ENCODE data around the gene DICER1. TPM values are rescaled to one million over a fixed set of nuclear protein-coding genes. Genes with fewer than 3 reads are reported as not detected.
A peak's percentile ranks its signal among the peaks of the same experiment; 100 is the strongest.

The DICER1 gene
- total and polyA plus RNA-seq, 11 donors, result 5.4 to 57.9 (median 29.3) TPM

DNA sequence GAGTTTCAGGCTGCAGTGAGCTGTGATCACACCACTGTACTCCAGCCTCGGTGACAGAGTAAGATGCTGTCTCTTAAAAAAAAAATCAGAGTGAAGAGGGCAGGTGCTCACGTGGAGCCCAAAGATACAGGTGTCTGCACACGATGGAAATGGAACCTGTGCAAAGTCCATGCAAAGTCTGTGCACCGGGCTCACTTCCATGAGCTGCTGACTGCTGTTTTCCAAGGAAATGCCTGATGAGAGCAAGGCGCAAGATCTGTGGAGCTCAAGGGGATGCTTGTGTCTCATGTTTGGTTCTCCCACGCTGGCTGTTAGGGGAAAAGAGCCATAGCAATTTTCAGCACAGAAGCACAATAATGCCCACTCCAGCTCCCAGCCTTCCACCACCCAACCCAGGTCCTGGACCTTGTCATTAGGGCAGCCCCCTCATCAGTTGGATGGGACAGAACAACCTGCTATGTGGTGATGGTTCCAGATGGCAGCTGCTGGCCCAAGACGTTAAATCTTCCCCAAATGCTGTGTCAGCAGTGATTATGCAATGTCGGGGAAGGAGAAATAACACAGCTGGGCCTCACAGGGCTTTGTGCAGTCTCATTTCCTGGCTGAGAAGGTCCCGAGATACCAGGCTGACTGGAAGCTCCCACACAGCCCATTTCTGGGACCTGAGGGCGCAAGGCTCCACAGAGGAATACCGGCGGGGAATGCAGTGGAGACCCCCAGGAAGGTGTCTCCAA, 27.9 kb upstream of the DICER1 start:
- Histone ChIP-seq H3K4me1 (peaks cover 11 to 73% (median 54%) of the 10 kb centered on the region in 12 donors), H3K4me3 (peak overlapping the region in 6 of 12 donors; percentile 8 to 51 (median 17))

DNA sequence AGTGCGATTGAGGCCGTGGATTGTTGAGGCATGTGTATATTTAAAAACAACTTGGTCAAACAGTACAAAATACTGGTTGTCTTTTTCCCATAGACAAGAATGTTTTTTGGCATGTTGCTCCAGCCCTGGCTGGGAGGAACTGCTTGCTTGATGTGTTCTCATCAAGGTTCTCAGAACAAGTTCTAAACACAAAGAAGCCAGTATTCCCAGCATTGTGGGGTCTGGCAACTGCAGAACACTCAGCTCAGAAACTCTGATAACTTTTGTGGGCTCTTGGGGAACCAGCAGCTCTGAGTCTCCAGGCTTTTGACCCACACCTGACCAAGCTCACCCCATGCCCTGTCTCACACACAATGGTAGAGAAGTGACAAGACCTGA, 27.1 kb upstream of the DICER1 start:
- peaks cover 0 to 7% (median 0%) of the 10 kb centered on the region in 9 donors for H3K27me3 ChIP-seq
- intact Hi-C loops (cut with DNase I), result loop anchor here in 2 of 10 donors (10.0 kb wide), 2 partner anchors 210 to 230 kb away; no protein-coding TSS in a partner anchor
- H3K36me3 ChIP-seq, result no peaks in the 10 kb centered on the region
- DNase-seq (peak in 4 of 5 donors; percentile 48 to 68 (median 58)), ATAC-seq (peak; percentile 43 to 66 (median 54))
- TF ChIP-seq POLR2A (IDR thresholded peaks at IDR 0.05), result no peak
- TF ChIP-seq, protein P1, sequence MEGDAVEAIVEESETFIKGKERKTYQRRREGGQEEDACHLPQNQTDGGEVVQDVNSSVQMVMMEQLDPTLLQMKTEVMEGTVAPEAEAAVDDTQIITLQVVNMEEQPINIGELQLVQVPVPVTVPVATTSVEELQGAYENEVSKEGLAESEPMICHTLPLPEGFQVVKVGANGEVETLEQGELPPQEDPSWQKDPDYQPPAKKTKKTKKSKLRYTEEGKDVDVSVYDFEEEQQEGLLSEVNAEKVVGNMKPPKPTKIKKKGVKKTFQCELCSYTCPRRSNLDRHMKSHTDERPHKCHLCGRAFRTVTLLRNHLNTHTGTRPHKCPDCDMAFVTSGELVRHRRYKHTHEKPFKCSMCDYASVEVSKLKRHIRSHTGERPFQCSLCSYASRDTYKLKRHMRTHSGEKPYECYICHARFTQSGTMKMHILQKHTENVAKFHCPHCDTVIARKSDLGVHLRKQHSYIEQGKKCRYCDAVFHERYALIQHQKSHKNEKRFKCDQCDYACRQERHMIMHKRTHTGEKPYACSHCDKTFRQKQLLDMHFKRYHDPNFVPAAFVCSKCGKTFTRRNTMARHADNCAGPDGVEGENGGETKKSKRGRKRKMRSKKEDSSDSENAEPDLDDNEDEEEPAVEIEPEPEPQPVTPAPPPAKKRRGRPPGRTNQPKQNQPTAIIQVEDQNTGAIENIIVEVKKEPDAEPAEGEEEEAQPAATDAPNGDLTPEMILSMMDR (IDR thresholded peaks at IDR 0.05), result no peak
- peaks cover 11 to 69% (median 49%) of the 10 kb centered on the region in 12 donors for H3K4me1 ChIP-seq
- H3K9me3 ChIP-seq, result peaks cover 0 to 12% (median 2%) of the 10 kb centered on the region in 12 donors
- WGBS, 4 donors, result 38 to 61% (median 48%) methylated on average over 2 of the region's 2 CpGs
- H3K4me3 ChIP-seq, result no peak overlapping the region
- H3K27ac ChIP-seq, result peak overlapping the region; percentile 69 to 97 (median 84)

More for the DNA sequence above, 27.9 kb upstream of the DICER1 start:
- H3K36me3 ChIP-seq, result no peaks in the 10 kb centered on the region
- TF ChIP-seq, protein P1 (IDR thresholded peaks at IDR 0.05), result no peak
- TF ChIP-seq POLR2A (IDR thresholded peaks at IDR 0.05), result no peak
- ATAC-seq (peak; percentile 71 to 91 (median 86)), DNase-seq (peak; percentile 64 to 78 (median 74))
- intact Hi-C loops (cut with DNase I), result loop anchor here in 3 of 10 donors (5.0 to 10.0 kb wide), 4 partner anchors 43 to 247 kb away; no protein-coding TSS in a partner anchor
- peaks cover 0 to 7% (median 0%) of the 10 kb centered on the region in 9 donors for H3K27me3 ChIP-seq
- peak overlapping the region; percentile 69 to 97 (median 84) for H3K27ac ChIP-seq
- 56 to 65% (median 59%) methylated on average over 12 of the region's 12 CpGs for WGBS, 4 donors
- peaks cover 0 to 12% (median 2%) of the 10 kb centered on the region in 12 donors for H3K9me3 ChIP-seq

DNA sequence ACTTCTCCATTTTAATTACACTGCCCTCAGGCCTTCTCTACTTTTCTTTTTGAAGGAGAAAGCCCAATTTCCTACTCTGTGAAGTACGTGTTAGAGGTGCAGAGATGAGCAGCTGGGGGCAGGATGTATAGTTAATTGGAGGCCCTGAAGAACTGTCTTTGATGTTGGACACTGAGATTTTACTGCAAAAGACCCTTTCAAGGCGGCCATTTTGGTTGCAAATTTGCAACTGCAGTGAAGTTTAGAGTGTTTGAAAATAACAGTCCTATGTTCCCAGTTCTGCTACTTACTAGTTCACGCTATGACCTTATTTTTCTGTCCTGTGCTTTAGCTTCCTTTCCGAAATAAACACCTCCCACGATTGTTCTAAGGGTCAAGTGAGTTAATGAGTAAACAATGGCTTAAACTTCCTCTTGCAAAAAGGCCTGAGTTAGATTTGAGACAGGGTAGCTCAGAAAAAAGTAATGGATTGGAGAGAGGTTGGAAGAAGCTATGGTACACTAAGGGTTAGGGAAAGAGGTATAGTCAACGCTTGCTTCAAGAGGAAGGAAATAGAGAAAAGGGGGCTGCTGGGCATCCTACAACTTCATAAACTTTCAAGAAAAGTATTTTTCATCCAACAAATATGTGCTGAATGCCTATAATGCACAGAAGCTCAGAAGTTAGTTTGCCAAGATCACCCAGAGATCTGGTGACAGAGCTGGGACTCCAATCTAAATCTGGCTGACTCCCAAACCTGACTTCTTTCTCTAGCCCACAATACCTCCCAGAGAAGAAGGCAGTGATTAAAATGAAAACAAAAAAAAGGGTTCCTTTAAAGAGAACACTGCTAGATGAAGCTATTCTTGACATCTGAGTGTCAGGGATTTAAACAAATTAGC, 26.4 kb upstream of the DICER1 start:
- WGBS, 4 donors, result 56 to 65% (median 62%) methylated on average over 6 of the region's 6 CpGs
- intact Hi-C loops (cut with DNase I), result loop anchor here in 2 of 10 donors (10.0 kb wide), 2 partner anchors 211 to 231 kb away; no protein-coding TSS in a partner anchor
- DNase-seq (no peak), ATAC-seq (peak in 1 of 4 donors; percentile 55)
- no peak for TF ChIP-seq POLR2A (IDR thresholded peaks at IDR 0.05)
- TF ChIP-seq, protein P1 (IDR thresholded peaks at IDR 0.05), result no peak
- peaks cover 0 to 7% (median 0%) of the 10 kb centered on the region in 9 donors for H3K27me3 ChIP-seq
- H3K27ac ChIP-seq, result peak overlapping the region; percentile 69 to 97 (median 84)
- H3K4me3 ChIP-seq, result no peak overlapping the region
- H3K4me1 ChIP-seq, result peaks cover 11 to 63% (median 46%) of the 10 kb centered on the region in 12 donors
- H3K36me3 ChIP-seq, result no peaks in the 10 kb centered on the region
- H3K9me3 ChIP-seq, result peaks cover 0 to 12% (median 2%) of the 10 kb centered on the region in 12 donors

Data from heart left ventricle (tissue), 16 donors.